NCI-H82 (cell line): ENCODE measurements around the gene KIF22.
"Not testable (repeated sequence)": the region's sequence is repeated elsewhere in the genome, so short reads cannot be mapped to it uniquely, and the experiment has no call there.

Experiments
- DNase-seq: peaks from one replicate; lab custom pipeline; 2025; lab: John Stamatoyannopoulos, UW

KIF22 gene

GRCh38 chr16:29815032-29815721 lies 24.6 kb downstream of the KIF22 start:
- DNase-seq: peak; percentile 73

- DNase-seq: peak; percentile 98
These were observed 25.5 kb downstream of the KIF22 start, which contains the start of gene PAGR1 for GRCh38 chr16:29815793-29816693. Gene PAGR1 (plus strand): TSS chr16:29816152. CDS start chr16:29816526, 374 bp downstream.

DNA sequence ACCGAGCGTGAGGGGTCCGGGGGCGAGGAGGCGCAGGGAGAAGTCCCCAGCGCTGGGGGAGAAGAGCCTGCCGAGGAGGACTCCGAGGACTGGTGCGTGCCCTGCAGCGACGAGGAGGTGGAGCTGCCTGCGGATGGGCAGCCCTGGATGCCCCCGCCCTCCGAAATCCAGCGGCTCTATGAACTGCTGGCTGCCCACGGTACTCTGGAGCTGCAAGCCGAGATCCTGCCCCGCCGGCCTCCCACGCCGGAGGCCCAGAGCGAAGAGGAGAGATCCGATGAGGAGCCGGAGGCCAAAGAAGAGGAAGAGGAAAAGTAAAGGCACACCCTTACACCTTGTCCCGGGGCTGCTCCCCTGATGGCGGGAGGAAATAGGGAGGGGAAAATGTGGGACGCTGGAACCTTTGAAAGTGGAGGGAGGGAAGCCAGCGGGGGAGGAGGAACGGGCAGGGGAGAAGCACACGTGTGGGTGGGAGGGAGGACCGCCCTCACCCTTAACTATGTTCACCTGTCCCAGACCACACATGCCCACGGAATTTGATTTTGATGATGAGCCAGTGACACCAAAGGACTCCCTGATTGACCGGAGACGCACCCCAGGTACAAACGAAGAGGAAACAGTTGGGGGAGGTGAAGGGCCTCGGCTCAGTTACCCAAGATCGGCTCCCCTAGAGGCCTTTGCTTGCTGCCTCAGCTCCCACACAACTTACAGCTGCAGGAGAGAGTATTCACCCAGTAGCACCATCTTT lies 26.3 kb downstream of the KIF22 start:
- peak; percentile 65 for DNase-seq

GRCh38 chr16:29818082-29818481 lies 27.5 kb downstream of the KIF22 start:
- no peak for DNase-seq

GRCh38 chr16:29819506-29819905 lies 29.0 kb downstream of the KIF22 start:
- DNase-seq: peak; percentile 38

DNA sequence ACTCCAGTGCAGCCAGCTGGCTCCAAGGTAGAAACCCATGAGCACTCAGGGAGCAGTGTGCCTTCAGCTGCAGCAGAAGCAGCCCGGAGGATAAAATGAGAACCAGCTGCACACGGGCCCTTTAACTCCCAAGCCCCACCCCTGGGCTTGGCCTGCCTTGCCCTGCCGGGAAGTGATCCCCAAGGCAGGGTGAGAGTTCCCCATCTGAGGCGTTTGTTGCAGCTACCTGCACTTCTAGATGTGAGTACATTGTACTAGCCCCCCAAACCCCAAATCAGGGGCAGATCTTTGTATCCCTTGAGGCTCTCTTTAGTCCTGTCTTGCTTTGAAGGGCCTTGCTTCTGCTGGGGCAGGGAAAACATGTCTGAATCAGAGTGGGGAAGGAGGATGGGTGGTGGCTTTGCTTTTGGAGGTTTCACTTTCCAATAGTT lies 29.7 kb downstream of the KIF22 start, which contains the start of gene MVP:
TSS of gene MVP (plus strand) at position 192 of the 431 bp plus-strand sequence. CDS start 10,088 bp downstream, outside the sequence.
- DNase-seq: peak; percentile 78

DNA sequence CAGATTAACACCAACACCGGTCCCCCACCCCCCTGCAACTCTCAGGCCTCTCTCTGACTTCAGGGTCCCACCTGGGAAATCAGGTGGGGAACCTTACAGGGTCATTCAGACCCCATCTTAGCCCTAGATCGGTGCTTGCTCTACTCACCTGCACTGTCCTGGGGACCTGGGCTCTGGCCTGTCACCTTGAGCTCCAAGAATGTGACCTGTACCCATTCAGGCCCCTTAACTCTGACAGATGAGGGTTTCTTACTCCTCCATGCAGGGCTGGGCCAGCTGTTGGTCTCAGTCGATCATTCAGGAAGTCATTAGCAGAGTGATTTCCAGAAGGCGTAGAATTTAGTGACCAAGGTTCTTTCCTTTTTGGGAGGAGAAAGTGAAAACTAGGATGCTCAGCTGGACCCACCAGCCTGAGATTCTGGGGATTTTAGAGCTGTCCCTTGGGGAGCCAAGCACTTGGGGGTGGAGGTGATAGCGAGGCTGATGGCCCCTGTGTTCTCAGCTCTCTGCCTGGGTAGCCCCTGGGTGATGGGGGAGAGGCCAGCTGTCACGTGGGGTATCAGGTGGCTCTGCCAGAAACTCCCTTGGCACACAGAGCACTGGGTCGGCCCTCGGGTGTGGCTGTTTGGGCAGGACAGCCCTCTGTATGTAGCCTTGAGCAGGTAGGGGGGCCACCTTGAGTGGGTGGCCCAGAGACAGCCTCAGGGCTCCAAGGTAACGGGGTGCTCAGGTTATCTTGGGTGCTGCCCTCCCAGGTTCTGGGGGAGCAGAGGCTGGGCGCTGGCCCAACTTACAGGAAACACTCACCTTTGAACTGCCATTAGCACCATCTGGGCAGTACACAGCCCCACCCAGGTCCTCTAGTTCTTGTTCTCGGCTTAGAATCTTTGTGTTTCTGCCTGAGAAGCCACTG lies 30.4 kb downstream of the KIF22 start:
- no peak for DNase-seq

DNA sequence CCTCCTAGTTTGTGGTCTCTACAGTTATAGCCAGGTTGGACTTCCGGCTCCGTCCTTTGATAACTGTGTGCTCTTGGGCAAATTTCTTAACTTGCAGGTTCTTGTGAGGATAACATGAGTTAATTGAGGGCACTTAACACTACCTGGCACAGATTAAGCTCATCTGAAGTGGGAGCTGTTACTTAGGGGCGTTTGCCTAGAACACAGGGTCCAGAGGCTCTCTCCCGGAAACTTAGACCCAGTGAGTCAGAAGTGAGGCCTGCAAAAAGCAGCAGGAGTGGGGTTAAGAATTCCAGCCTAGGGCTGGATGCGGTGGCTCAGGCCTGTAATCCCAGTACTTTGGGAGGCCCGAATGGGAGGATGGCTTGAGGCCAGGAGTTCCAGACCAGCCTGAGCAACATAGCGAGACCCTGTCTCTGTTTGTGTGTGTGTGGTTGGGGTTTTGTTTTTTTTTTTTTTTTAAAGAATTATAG lies 31.1 kb downstream of the KIF22 start:
- DNase-seq: no peak

DNA sequence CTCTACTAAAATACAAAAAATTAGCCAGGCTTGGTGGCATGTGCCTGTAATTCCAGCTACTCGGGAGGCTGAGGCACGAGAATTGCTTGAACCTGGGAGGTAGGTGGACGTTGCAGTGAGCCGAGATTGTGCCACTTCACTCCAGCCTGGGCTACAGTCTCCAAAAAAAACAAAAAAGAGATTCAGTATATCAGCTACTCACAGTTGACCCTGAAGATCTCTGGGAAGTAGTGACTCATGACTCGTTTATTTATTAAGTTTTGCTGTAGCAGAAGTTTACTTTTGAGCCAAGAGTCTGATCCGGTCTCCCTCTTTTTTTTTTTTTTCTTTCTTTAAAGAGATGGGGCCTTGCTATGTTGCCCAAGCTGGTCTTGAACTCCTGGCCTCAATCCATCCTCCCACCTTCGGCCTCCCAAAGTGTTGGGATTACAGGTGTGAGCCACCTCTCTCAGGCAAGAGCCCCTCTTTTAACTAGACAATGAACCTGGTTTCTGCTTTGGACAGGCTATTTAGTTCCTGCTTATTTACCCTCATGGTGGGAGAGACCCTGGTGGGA lies 34.1 kb downstream of the KIF22 start:
- no peak for DNase-seq

GRCh38 chr16:29825145-29826044 lies 34.8 kb downstream of the KIF22 start:
- DNase-seq: peak; percentile 97

DNA sequence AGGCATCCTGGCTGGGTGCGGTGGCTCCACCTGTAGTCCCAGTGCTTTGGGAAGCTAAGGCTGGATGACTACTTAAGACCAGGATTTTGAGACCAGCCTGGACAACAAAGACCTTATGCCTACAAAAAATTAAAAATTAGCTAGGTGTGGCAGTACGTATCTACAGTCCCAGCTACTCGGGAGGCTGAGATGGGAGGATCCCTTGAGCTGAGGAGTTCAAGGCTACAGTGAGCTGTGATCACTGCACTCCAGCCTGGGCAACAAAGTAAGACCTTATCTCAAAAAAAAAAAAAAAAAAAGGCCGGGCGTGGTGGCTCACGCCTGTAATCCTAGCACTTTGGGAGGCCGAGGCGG lies 35.8 kb downstream of the KIF22 start:
- no peak for DNase-seq

DNA sequence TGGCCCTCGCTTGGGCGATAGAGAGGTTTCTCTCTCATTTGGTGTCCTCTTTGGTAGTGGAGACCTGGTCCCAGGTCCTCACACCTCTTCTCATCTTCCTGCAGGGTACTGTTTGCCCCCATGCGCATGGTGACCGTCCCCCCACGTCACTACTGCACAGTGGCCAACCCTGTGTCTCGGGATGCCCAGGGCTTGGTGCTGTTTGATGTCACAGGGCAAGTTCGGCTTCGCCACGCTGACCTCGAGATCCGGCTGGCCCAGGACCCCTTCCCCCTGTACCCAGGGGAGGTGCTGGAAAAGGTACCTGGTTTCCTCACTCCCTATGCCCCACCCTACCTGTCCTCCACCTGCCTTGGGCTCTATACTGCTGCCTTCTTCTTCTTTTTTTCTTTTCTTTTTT lies 40.2 kb downstream of the KIF22 start:
- no peak for DNase-seq

DNA sequence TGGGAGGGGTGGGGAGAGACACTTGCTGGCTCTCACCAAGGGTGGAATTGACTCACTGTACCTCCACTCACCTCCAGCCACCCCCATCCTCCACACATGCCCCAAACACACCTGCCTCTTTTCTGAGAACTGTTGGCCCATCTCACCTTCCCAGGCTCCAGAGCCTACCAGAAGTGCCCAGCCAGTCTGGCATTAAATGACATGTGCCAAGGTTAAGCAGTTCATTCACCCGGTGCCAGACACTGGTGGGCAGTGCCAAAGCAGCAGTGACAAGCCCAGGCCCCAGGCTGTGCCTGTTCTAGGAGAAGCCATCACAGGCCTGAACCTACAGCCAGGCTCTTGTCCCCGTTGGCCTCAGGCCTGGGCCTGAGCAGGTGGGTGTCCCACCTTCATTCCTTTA lies 40.9 kb downstream of the KIF22 start:
- DNase-seq: no peak

GRCh38 chr16:29833219-29833618 lies 42.7 kb downstream of the KIF22 start:
- DNase-seq: not testable (repeated sequence)

GRCh38 chr16:29834079-29834478 lies 43.5 kb downstream of the KIF22 start:
- DNase-seq: no peak

DNA sequence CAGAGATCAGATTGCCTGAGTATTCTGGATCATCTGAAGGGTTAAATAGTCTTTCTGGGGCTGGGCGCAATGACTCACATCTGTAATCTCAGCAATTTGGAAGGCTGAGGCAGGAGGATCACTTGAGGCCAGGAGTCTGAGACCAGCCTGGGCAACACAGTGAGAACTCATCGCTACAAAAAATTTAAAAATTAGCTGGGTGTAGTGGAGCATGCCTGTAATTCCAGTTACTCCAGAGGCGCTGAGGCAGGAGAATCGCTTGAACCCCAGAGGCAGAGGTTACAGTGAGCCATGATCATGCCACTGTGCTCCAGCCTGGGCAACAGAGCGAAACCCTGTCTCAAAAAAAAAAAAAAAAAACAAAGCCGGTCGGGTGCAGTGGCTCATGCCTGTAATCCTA lies 45.4 kb downstream of the KIF22 start:
- no peak for DNase-seq

- no peak for DNase-seq
These were observed 46.1 kb downstream of the KIF22 start for GRCh38 chr16:29836623-29837022.

- no peak for DNase-seq
These were observed 47.3 kb downstream of the KIF22 start for GRCh38 chr16:29837841-29838240.

DNA sequence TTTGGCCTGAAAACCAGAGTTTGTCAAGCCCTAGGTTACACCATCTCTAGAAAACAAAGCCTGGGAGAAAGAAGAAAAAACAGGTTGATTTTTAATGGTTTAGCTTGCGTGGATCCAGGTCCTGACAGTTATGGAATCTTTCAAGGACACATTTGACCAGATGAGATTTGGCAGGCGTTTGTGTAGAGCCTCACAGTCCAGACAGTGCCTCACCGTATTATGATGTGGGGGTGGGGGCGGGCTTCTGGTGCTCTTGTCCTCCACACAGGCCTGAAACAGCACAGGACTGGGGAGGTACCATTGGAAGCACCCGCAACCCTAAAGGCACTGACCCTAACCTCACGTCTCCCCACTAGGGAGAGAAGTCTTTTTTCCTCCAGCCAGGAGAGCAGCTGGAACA lies 49.3 kb downstream of the KIF22 start:
- DNase-seq: no peak

DNA sequence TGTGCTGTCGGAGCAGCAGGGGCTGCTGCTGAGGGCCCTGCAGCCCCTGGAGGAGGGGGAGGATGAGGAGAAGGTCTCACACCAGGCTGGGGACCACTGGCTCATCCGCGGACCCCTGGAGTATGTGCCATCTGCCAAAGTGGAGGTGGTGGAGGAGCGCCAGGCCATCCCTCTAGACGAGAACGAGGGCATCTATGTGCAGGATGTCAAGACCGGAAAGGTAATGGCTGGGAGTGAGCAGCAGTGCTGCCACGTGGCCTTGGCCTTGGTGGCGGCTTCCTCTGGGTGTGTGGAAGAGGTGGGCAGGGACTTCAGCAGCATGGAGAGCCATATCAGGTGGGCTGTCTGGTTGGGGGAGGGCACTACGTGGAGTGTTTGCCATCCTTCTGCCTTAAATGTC lies 49.7 kb downstream of the KIF22 start:
- no peak for DNase-seq
